Measurements from ENCODE around the gene SSH2. TPM values are rescaled to one million over a fixed set of nuclear protein-coding genes. Genes with fewer than 3 reads are reported as not detected.

SSH2 gene
- total RNA-seq, 1 donor from 2014 or later: 17.3 TPM

DNA sequence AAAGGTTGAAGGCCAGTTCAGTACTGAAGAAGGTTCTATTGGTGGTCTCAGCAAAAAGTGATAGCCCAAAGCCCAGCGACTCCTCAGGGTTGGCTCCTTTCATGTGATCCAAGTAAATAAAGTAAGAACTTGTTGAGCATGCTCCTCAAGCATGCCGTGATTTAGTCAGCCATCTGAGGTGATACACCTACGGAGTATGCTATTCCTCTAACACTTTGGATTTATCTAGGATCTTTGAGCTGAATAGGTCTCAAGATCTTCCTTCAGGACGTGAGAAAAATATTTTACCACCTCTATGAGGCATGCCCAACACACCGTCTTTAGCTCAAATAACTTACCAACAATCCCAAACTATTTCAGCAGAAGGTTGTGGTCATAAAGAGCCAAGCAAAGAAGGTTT is 154.0 kb downstream of the SSH2 start:
- no peak for ATAC-seq

DNA sequence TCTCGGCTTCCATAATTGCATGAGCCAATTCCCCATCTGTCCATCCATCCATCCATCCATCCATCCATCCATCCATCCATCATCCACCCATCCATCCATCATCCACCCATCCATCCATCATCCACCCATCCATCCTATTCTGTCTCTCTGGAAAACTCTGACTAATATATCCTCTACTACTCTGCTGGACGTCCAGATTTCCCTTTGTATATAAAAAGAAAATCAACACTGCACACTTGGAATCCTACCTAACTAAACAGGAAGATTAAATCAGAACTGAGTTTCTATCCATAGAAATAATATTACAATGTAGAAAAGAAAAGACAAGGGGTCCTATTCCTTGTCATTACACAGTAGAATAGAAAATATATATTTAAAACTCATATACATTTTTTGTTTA is 157.0 kb downstream of the SSH2 start:
- no peak for ATAC-seq

DNA sequence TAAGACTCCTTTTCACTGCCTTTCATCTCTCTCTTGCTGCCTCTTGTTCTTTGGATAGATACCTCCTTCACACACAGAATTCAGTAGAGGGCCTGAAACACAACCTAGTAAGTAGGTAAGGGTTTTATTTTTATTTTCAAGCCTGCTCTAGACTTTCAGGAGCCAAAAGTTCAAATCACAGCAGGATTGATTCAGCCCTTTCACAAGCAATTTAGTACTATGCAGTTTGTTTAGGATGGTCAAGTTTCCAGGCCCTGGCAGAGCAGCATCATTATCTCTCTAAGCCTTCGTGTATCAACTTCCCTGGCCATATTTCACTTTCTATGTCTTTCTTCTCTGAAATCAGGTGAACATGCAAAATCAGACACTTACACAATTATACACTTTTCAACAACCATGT is 158.5 kb downstream of the SSH2 start:
- ATAC-seq: no peak

GRCh38 chr17:29769225-29769624 is 160.8 kb downstream of the SSH2 start:
- no peak for ATAC-seq

GRCh38 chr17:29766796-29767327 is 163.2 kb downstream of the SSH2 start:
- no peak for ATAC-seq

GRCh38 chr17:29764748-29765147 is 165.3 kb downstream of the SSH2 start:
- no peak for ATAC-seq

DNA sequence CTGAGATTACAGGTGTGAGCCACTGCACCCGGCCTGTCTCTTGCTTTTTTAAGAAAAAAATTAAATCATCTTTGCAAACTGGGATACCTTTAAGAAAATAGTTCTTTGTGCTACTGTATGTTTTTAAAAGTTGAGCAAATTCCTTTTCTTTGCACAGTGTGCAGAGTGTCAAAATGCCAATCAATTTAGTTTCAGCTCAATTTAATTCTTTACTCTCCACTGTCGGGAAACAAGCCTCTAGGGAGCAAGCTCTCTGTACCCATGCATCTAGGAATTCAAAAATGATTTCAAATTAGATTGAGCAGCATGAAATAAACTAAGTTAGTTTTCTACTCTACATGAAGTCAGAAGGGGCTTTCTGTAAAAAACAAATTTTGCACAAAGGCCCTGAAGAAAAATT is 165.8 kb downstream of the SSH2 start:
- no peak for ATAC-seq

GRCh38 chr17:29763273-29763672 is 166.8 kb downstream of the SSH2 start:
- no peak for ATAC-seq

GRCh38 chr17:29761040-29761761 is 168.8 kb downstream of the SSH2 start:
- peak; percentile 97 for ATAC-seq

- peak; percentile 34 for ATAC-seq
Measured at GRCh38 chr17:29760279-29761039, 169.6 kb downstream of the SSH2 start.

- no peak for ATAC-seq
Measured at GRCh38 chr17:29758255-29758654, 171.8 kb downstream of the SSH2 start.

- no peak for ATAC-seq
Measured at GRCh38 chr17:29757788-29758187, 172.2 kb downstream of the SSH2 start.

GRCh38 chr17:29753845-29754439 is 176.1 kb downstream of the SSH2 start:
- no peak for ATAC-seq

DNA sequence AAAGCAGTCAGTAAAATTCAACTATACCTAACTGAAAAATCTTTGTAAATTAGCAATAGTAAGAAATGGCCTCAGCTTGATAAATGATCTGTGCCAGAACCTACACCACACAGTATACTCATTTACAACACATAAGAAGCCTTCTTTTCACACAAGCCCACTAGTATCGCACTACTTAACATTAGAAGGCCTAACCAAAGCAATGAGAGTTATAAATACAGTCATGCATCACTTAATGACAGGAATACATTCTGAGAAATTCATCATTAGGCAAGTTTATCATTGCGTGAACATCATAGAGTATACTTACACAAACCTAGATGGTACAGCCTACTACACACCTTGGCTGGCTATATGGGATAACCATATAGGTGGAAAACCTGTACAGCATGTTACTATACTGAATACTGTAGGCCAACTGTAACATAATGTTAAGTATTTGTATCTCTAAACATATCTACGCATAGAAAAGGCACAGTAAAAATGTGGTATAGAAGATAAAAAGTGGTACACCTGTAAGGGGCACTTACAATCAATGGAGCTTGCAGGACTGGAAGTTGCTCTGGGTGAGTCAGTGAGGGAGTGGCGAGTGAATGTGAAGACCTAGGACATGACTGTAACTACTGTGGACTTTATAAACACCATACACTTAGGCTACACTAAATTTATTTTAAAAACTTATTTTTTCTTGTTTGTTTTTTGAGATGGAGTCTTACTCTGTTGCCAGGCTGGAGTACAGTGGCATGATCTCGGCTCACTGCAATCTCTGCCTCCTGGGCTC is 180.8 kb downstream of the SSH2 start:
- ATAC-seq: no peak

DNA sequence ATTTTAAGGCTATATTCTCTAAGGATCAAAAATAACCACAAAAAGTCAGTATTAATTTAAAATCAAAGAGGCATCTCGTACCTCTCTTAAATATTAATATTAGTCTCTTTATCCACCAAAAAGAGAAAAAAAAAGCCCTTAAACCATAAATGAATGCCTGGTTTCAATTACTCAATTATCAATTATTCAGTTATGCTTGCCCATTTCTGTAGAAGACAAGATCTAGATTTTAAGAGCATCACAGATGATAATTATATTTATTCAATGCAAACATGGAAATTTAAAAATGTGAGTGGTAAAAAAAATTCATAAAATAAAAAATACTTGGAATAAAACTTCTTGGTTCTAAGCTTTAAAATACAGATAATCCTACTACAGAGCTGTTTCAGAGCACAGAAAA is 181.6 kb downstream of the SSH2 start:
- no peak for ATAC-seq

DNA sequence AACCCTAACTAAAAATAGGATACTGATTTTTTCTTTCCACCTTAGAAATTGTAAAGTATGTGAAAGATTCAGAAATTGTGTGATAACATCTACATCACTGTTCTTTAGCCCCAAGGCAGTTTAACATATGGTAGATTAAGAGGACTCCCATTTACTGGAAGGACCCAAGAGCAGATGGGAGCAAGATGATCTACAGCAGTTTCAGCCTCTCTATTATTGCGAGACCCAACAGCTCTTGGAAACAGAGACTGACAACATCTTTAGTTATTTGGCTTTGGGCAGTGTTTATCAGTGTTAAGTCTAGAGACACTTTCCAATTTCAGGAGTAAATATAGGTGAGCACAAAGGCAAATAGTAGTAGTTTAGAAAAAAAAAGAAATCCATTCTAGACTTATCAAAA is 182.4 kb downstream of the SSH2 start:
- ATAC-seq: no peak

GRCh38 chr17:29746669-29747068 is 183.4 kb downstream of the SSH2 start:
- ATAC-seq: no peak

GRCh38 chr17:29744121-29744520 is 185.9 kb downstream of the SSH2 start:
- no peak for ATAC-seq

DNA sequence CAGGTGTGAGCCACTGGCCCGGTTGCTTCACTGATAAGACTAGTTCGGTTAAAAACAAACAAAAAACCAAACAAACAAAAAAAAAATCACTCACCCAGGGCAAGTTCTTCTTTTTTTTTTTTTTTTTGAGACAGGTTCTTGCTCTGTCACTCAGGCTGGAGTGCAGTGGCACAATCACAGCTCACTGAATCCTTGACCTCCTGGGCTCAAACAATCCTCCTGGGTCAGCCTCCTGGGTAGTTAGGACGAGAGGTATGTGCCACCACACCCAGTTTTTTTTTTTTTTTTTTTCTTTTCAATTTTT is 187.9 kb downstream of the SSH2 start:
- no peak for ATAC-seq

DNA sequence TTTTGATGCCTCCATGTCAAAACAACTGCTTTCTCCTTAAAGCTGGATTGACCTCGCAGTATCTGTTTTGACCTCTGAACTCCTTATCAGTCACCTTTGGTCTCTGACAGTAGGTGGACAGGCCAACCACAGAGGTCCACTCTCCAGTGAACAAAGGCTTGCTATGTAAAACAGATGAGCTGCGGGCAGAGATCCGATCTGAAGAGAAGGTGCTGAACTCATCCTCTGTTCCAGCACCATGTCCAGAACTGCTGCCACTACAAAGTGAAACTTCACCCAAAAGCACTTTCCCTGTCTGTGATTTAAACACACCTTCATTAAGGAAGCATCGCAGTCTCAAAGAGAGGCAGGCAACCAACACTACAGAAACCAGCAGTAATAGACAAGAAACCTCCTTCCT is 190.0 kb downstream of the SSH2 start:
- ATAC-seq: no peak

GRCh38 chr17:29734640-29735039 is 195.4 kb downstream of the SSH2 start:
- no peak for ATAC-seq

DNA sequence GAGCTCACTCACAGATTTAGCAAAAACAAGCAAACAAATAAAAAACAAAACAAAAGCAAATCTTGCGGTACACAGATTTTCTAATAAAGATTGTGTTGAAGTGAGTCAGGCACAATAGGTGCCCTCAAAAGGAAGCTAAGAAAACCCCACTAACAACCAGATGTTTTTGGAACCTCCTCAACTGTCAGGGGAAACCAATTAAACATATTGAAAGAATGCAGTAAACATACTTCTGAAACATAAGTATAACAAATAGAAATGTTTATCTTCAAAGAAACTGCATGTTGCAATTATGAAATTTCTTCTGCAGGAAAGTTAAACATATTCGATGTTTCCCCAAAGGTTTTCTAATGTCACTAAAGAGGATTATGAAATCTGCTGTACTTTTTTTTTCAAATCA is 196.9 kb downstream of the SSH2 start:
- no peak for ATAC-seq

DNA sequence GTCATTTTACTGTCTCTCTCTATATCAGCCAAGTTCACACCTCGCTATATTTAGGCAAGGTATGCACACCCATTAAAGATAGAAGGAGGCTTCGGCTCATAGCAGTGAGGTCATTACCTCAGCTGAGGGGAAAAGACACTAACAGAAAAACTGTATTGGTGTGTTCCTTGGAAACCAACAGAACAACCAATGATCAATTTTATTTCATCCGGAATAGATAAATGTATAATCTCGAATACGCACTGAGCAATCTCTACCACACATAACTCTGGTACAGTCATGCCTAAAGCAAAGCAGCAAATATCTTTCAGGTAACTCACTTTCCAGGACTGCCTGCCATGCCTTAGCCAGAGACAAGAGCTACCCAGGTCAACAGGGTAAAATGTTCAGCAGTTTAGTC is 197.4 kb downstream of the SSH2 start:
- no peak for ATAC-seq
